ENCODE measurements around the gene MTMR11.

DNA sequence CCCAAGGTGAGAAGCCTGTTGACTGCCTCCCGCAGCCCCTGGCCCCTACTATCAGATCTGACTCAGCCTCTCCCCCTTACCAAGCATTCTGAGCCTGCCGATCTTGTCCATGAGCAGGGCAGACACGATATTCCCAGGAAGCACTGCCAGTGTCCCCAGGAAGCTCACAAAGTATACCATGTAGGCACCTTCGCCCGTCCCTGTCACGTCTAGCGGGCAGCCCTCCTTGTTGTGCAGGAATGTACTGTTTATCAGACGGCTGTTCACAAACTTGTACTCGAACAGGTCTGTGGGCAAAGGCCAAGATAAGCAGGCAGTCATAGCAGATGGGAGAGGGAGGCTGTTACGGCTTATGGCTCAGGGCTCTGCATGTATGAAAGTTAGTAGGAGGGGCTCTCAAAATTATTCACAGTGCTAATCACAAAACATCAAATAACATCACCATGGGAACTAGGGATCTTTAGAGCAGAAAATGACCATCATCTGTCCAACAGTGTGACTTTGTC is 30.1 kb downstream of the MTMR11 start:
- TF ChIP-seq NRF1 (IDR thresholded peaks at IDR 0.05; ENCODE audit: low read depth, low read length) (no peak), JUND (IDR thresholded peaks at IDR 0.05; ENCODE audit: low read length) (no peak), POLR2A (IDR thresholded peaks at IDR 0.05; ENCODE audit: control extremely low read depth in 1 of 2, low read depth in 2 of 2, low read length in 2 of 2) (no peak), CREB1 (IDR thresholded peaks at IDR 0.05) (no peak), EZH2 (IDR thresholded peaks at IDR 0.05; ENCODE audit: low read depth, low read length, severe bottlenecking) (no peak), KDM5A (IDR thresholded peaks at IDR 0.05; ENCODE audit: low read length) (no peak), SAP30 (IDR thresholded peaks at IDR 0.05; ENCODE audit: insufficient read depth, insufficient replicate concordance, low read length) (no peak), RFX5 (IDR thresholded peaks at IDR 0.05; ENCODE audit: borderline replicate concordance, low read depth, low read length) (no peak)
- TF ChIP-seq, protein P1, sequence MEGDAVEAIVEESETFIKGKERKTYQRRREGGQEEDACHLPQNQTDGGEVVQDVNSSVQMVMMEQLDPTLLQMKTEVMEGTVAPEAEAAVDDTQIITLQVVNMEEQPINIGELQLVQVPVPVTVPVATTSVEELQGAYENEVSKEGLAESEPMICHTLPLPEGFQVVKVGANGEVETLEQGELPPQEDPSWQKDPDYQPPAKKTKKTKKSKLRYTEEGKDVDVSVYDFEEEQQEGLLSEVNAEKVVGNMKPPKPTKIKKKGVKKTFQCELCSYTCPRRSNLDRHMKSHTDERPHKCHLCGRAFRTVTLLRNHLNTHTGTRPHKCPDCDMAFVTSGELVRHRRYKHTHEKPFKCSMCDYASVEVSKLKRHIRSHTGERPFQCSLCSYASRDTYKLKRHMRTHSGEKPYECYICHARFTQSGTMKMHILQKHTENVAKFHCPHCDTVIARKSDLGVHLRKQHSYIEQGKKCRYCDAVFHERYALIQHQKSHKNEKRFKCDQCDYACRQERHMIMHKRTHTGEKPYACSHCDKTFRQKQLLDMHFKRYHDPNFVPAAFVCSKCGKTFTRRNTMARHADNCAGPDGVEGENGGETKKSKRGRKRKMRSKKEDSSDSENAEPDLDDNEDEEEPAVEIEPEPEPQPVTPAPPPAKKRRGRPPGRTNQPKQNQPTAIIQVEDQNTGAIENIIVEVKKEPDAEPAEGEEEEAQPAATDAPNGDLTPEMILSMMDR (IDR thresholded peaks at IDR 0.05; ENCODE audit: control extremely low read depth in 1 of 3, insufficient read depth in 1 of 3, low read depth in 1 of 3, low read length in 3 of 3) = no peak
- TF ChIP-seq, protein P2, sequence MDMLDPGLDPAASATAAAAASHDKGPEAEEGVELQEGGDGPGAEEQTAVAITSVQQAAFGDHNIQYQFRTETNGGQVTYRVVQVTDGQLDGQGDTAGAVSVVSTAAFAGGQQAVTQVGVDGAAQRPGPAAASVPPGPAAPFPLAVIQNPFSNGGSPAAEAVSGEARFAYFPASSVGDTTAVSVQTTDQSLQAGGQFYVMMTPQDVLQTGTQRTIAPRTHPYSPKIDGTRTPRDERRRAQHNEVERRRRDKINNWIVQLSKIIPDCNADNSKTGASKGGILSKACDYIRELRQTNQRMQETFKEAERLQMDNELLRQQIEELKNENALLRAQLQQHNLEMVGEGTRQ (IDR thresholded peaks at IDR 0.05; ENCODE audit: low read length) = no peak
- TF ChIP-seq, protein P3, sequence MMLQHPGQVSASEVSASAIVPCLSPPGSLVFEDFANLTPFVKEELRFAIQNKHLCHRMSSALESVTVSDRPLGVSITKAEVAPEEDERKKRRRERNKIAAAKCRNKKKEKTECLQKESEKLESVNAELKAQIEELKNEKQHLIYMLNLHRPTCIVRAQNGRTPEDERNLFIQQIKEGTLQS (IDR thresholded peaks at IDR 0.05; ENCODE audit: insufficient read depth, low read depth, low read length) = no peak

Measured in H1 (cell line).